ENCODE measurements around the gene MGST3. TPM values are rescaled to one million over a fixed set of nuclear protein-coding genes. Genes with fewer than 3 reads are reported as not detected.
"Not testable (repeated sequence)": the region's sequence is repeated elsewhere in the genome, so short reads cannot be mapped to it uniquely, and the experiment has no call there.

Gene MGST3
- total RNA-seq, 1 donor from 2014 or later: 128 TPM

GRCh38 chr1:165674599-165674998 lies 43.6 kb downstream of the MGST3 start:
- DNase-seq (ENCODE audit: low spot score, unreplicated experiment): no peak
- Mint-ChIP-seq H3K27ac (no peak overlapping the region), H3K27me3 (no peaks in the 10 kb centered on the region), H3K4me1 (ENCODE audit: low read depth) (no peaks in the 10 kb centered on the region), H3K36me3 (ENCODE audit: insufficient read depth) (peaks cover 45% of the 10 kb centered on the region), H3K9me3 (ENCODE audit: low read depth) (peaks cover 6% of the 10 kb centered on the region), H3K4me3 (ENCODE audit: low read depth) (no peak overlapping the region)
- no peak for TF ChIP-seq CTCF (IDR thresholded peaks at IDR 0.05; ENCODE audit: unreplicated experiment)

- H3K4me1 Mint-ChIP-seq (ENCODE audit: low read depth): no peaks in the 10 kb centered on the region
- no peak overlapping the region for H3K27ac Mint-ChIP-seq
- H3K9me3 Mint-ChIP-seq (ENCODE audit: low read depth): peaks cover 6% of the 10 kb centered on the region
- no peak overlapping the region for H3K4me3 Mint-ChIP-seq (ENCODE audit: low read depth)
- no peaks in the 10 kb centered on the region for H3K27me3 Mint-ChIP-seq
- TF ChIP-seq CTCF (IDR thresholded peaks at IDR 0.05; ENCODE audit: unreplicated experiment): no peak
- peaks cover 49% of the 10 kb centered on the region for H3K36me3 Mint-ChIP-seq (ENCODE audit: insufficient read depth)
- no peak for DNase-seq (ENCODE audit: low spot score, unreplicated experiment)
Observed at GRCh38 chr1:165675794-165676193, 44.8 kb downstream of the MGST3 start.

DNA sequence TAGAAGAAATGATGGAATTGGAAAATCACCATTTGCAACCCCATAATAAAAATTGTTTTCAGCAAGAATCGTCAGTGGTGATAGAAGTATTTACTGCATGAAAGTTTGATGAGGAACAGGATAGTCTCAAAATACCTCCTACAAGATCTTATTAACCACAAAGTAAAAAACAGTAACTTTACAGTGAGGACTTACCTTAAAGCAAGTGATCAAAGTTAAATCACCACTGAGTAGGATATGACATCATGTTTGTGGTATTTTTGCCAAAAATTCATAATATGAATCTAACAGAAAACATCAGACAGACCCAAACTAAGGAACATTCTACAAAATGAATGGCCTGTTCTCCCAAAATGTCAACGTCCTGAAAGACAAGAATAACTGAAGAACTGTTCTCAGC lies 47.5 kb downstream of the MGST3 start:
- no peak for DNase-seq (ENCODE audit: low spot score, unreplicated experiment)
- Mint-ChIP-seq H3K9me3 (ENCODE audit: low read depth) (peaks cover 6% of the 10 kb centered on the region), H3K27me3 (no peaks in the 10 kb centered on the region), H3K4me3 (ENCODE audit: low read depth) (no peak overlapping the region), H3K36me3 (ENCODE audit: insufficient read depth) (peaks cover 47% of the 10 kb centered on the region), H3K27ac (no peak overlapping the region), H3K4me1 (ENCODE audit: low read depth) (no peaks in the 10 kb centered on the region)
- no peak for TF ChIP-seq CTCF (IDR thresholded peaks at IDR 0.05; ENCODE audit: unreplicated experiment)

- no peak for TF ChIP-seq CTCF (IDR thresholded peaks at IDR 0.05; ENCODE audit: unreplicated experiment)
- peaks cover 6% of the 10 kb centered on the region for H3K9me3 Mint-ChIP-seq (ENCODE audit: low read depth)
- no peak overlapping the region for H3K4me3 Mint-ChIP-seq (ENCODE audit: low read depth)
- no peak for DNase-seq (ENCODE audit: low spot score, unreplicated experiment)
- H3K27ac Mint-ChIP-seq: no peak overlapping the region
- no peaks in the 10 kb centered on the region for H3K27me3 Mint-ChIP-seq
- H3K4me1 Mint-ChIP-seq (ENCODE audit: low read depth): no peaks in the 10 kb centered on the region
- peaks cover 45% of the 10 kb centered on the region for H3K36me3 Mint-ChIP-seq (ENCODE audit: insufficient read depth)
Observed at GRCh38 chr1:165679282-165680036, 48.4 kb downstream of the MGST3 start.

DNA sequence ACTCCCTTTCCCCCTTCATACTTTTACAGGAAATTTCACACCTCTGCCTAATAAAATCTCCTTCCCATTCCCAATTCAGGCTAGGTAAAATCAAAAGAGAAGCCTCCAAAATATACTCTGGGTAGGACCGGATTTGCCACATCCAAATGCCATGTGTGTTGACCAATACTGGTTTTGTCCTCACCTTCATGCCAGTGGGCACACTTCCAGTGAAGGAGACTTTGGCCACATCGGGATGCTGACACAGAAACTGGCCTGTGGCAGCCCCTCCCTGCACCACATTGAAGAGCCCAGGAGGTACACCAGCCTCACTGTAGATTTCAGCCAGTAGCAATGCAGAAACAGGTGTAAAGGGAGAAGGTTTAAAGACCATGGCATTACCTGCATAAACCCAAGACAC lies 49.3 kb downstream of the MGST3 start:
- H3K27me3 Mint-ChIP-seq: no peaks in the 10 kb centered on the region
- no peak overlapping the region for H3K27ac Mint-ChIP-seq
- H3K36me3 Mint-ChIP-seq (ENCODE audit: insufficient read depth): peaks cover 44% of the 10 kb centered on the region
- H3K4me3 Mint-ChIP-seq (ENCODE audit: low read depth): no peak overlapping the region
- no peak for TF ChIP-seq CTCF (IDR thresholded peaks at IDR 0.05; ENCODE audit: unreplicated experiment)
- DNase-seq (ENCODE audit: low spot score, unreplicated experiment): no peak
- peaks cover 6% of the 10 kb centered on the region for H3K9me3 Mint-ChIP-seq (ENCODE audit: low read depth)
- H3K4me1 Mint-ChIP-seq (ENCODE audit: low read depth): no peaks in the 10 kb centered on the region

DNA sequence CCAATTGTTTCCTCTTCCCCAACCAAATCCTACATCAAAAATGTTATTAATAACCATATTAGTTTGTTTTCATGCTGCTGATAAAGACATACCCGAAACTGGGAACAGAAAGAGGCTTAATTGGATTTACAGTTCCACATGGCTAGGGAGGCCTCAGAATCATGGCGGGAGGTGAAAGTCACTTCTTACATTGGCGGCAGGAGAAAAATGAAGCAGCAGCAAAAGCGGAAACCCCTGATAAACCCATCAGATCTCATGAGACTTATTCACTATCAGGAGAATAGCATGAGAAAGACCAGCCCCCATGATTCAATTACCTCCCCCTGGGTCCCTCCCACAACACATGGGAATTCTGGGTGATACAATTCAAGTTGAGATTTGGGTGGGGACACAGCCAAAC lies 49.7 kb downstream of the MGST3 start:
- H3K27ac Mint-ChIP-seq; H3K27me3 Mint-ChIP-seq; H3K4me1 Mint-ChIP-seq (ENCODE audit: low read depth); H3K9me3 Mint-ChIP-seq (ENCODE audit: low read depth); H3K4me3 Mint-ChIP-seq (ENCODE audit: low read depth); DNase-seq (ENCODE audit: low spot score, unreplicated experiment): not testable (repeated sequence)
- peaks cover 39% of the 10 kb centered on the region for H3K36me3 Mint-ChIP-seq (ENCODE audit: insufficient read depth)

Measured in progenitor cell of endocrine pancreas (in vitro differentiated cells).